Erythroblast (primary cell): Measurements from ENCODE around the gene CORO1C.

ENCODE experiments used
- DNase-seq, 2 experiments: peaks; one replicate each; lab custom pipeline; 2025; lab: John Stamatoyannopoulos, UW
- GATA1 ChIP-seq: IDR thresholded peaks from 2 replicates; pipeline ENCODE4 v1.6.1; 2011; ENCODE audit warnings: low read depth, mild to moderate bottlenecking, control low read depth, low read length, moderate library complexity
- POLR2A ChIP-seq: IDR thresholded peaks from 2 replicates; pipeline ENCODE4 v1.6.1; 2011; ENCODE audit warnings: mild to moderate bottlenecking, low read length

Gene CORO1C

DNA sequence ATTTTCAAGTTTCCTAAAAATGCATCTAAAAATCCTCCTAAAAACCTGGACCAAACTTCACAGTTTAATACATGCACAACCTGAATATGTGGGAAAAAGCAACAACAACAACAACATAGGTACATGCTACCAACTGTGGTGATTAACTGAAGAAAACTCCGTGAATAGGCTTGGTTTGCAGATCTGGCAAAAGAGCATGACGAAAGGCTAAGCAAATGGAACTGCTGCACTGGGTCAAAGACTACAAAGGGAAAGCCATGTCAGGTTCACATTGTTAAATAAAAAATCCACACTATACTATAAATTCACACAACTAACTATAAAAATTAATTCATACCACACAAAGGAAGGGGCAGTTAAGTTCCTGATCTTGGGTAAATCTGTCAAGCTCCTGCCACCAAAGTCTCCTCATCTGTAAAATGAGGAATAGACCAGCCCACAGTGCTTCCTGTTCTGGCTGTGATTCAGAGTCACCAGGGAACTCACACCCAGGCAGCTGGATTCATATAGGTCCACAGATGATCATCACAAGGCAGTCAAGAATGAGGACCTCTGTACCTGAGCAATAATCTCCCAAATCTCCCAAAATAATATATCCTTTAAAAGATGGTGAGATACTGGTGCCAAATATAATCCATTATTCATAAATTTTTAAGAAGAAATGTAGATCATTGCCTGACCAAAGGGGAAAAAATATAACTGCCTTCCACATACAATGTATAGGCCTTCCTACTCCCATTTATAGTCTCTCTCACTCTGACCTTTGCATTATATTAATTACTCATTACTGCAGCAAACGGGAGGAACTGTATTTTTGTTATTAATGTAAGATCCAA lies 7.0 kb downstream of the CORO1C start:
- DNase-seq = no peak

DNA sequence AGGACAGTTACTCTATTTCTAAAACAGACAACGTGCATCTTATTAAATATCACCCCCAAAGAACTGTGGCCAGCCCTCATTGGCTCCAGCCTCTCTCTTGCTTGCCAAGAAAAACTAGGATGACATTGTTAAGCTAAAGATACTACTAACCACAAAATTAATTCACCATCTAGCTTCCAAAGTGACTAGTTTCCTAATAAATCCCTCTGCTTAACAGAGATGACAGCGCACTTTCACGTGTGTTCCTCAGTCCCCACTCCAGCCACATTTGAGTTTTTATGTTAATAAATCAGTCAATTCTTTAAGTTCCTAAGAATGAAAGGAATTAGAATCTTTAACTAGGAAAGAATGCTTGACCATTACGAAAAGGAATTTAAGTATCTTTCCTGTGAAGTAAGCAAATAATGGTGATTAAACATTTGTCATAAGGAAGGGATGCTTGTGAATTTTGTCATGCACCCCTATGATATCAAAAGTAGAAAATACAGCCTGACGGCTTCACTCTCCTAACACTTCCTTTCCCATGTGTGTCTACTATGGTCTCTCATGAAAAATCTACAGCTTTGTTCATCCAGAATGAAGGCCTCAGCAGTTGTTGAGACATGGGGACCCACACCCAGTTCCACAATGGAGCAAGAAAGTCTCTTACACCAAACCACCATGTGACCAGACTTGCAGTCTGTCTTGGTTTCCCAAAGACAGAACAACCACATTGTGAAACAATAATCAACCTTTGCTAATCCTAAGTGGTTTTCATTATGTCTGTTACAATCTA lies 8.1 kb downstream of the CORO1C start:
- no peak for TF ChIP-seq GATA1
- TF ChIP-seq POLR2A = peak; percentile 15
- DNase-seq = no peak

More for the DNA sequence above, 7.0 kb downstream of the CORO1C start:
- TF ChIP-seq POLR2A (no peak), GATA1 (no peak)

DNA sequence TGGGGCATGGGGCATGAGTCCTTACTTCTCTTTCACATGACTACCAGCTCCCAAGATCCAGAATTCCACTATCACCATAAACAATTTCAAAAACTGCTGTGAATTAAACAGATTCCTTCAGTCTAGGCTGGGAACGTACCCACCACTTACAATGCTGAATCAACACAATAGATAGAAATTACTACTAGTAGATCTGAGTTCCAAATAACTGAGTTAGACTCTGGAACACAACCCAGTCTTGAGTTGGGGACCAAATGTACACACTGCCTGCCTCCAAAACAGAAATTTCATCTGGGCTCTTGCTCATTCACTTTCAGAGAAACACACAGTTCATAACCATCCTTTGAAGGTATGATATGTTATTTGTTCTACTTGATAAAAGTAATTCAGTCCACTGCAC lies 8.9 kb downstream of the CORO1C start:
- DNase-seq = no peak
- TF ChIP-seq GATA1 = no peak
- no peak for TF ChIP-seq POLR2A

DNA sequence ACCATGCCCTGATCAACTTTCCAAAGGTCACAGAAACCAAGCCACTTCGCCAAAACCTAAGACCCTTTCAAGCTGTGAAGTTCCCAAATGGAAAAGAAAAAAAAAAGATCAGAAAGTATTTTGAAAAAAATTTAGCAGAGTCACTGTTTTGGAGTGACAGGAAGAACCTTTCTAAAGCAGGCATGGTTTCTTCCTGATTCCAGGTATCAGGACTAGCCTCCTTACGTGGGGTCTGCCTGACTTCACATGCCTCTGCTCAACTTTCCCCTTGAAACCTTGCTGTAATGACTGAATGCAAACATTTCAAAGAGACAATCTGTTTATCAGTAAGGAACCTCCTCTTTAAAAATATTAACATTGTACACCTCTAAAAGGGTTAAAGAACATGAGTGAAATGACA lies 9.5 kb downstream of the CORO1C start:
- no peak for DNase-seq
- no peak for TF ChIP-seq GATA1
- TF ChIP-seq POLR2A = no peak

DNA sequence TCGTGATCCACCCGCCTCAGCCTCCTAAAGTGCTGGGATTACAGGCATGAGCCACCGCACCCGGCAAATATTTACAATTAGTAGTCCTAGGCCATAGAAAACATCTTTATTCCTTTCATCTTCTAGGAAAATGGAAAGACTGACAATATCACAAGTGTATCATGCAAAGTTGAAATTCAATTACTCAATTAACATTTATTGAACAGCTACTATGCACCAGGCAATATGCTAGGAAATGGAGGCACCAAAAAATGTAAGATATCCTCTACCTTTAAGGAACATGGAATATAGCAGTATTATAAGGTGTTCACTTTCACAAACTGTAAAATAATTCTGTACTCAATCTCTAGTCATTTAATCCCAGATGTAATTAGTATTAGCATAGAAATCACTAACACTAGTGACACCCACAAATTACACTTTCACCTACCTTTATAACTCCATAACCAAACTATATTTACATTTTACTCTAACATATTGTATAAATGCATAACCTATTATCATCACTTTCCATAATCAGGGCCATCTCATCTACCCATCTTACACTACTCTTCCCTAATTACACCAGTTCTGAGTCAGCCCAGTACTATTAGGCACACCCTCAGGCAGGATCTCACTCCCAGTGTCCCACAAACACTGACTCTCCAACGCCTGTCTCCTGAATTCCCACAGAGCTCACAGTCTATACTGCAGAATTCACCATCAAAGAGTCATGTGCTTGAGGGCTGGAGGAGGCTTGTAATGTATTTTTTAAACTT lies 10.4 kb downstream of the CORO1C start:
- no peak for TF ChIP-seq GATA1
- TF ChIP-seq POLR2A = no peak
- no peak for DNase-seq

DNA sequence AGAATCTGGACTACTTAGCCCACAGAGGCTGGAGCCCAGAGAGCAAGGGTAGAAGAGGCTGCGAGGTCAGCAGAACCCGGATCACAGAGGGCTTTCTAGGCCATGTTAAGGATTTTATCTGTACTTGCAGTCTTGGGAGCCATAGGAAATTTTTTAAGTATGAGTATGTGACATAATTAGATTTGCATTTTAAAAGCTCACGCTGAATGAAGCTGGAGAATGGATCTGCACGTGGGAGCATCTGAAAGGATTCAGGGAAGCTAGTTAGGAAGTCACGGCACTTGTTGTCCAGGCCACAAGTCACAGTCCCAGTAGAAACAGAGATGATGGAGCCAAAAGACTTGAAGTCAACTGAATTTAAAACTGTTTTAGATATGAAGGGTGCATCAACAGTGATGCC lies 14.1 kb downstream of the CORO1C start:
- TF ChIP-seq POLR2A (no peak), GATA1 (no peak)
- no peak for DNase-seq

DNA sequence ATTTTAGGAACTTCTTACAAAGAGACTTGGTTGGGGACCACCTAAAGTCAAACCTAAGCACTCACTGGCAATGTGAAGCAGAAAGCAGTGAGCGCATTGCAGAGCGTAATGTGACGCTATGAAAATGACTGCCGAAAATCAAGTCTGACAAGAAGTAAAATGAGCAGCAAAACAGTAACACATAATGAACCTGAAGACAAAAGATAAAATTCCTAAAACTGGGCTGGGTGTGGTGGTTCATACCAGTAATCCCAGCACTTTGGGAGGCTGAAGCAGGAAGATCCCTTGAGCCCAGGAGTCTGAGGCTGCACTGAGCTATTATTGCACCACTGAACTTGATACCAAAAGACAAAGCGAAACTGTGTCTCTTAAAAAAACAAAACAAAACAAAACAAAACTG lies 16.5 kb downstream of the CORO1C start:
- DNase-seq = no peak
- no peak for TF ChIP-seq POLR2A
- no peak for TF ChIP-seq GATA1

DNA sequence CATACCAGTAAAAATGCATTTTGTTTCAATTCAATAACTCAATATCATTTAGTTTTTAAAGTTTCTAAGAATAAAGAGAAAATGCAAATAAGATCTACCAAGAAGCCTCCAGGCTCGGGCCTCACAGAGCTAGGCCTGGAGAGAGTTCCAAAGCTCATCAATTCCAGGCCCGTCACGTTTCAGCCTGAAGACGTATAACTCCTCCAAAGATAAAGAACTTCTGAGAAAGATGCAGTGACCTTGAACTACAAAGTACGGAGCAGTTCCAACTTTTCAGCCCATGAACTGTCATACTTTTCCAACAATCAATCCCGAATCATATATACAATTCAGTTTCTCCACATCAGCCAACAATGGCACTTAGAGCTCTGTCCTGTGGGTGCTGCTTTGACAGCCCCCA lies 17.8 kb downstream of the CORO1C start:
- DNase-seq = no peak
- TF ChIP-seq GATA1 (no peak), POLR2A (no peak)

DNA sequence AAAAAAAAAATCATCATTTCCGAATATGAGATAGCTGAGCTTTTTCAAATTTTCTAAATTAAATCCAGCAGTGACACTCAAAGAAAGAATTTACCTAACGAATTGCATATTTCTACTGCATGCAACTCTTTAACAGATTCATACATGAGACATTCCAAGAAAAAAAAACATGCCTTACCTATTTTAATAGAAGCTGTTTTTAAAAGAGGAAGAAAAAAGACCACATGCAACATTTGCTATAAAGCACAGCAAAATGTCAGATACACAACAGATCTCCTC lies 18.5 kb downstream of the CORO1C start:
- no peak for DNase-seq
- TF ChIP-seq POLR2A = no peak
- no peak for TF ChIP-seq GATA1

DNA sequence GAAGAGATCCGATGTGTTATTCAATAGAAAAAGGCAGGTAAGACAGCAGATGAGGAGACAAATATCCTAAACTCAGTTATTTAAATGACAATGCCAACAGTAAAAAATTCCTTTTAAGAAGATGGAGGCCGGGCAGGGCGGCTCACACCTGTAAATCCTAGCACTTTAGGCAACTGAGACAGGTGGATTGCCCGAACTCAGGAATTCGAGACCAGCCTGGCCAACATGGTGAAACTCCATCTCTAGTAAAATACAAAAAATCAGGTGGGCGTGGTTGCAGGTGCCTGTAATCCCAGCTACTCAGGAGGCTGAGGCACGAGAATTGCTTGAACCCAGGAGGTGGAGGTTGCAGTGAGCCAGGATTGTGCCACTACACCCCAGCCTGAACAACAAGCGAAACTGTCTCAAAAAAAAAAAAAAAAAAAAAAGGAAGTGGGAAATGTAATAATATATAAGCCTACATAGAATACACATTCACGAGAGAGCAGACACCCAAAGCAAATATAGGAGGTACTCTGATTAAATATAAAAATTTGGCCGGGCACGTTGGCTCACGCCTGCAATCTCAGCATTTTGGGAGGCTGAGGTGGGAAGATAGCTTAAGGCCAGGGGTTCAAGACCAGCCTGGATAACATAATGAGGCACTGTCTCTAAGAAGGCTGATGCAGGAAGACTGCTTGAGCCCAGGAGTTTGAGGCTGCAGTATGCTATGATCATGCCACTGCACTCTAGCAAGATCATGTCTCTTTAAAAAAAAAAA lies 19.0 kb downstream of the CORO1C start:
- DNase-seq = no peak

DNA sequence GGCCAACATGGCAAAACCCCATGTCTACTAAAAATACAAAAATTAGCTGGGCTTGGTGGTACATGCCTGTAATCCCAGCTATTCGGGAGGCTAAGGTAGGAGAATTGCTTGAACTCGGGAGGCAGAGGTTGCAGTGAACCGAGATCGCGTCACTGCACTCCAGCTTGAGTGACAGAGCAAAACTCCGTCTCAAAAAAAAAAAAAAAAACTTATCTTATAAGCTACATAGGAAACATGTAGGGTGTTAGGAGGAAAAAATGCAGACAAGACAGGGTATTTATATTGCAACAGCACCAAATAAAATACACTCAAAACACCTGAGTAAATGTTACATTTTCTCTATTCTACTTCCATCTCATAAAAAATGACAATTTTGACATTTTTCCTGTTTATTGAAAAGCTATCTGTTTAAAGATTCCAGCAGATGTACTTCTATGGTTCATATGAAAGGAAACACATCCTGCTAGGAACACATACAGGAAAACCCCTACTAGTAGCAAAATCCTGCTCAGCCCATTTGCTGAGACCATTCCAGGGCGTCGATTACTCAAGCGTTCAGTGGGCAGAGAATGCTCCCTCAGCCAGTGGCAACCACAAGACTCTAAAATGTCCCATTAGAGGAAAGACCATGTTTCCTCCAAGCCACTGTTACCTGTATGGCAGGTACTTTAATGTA lies 19.7 kb downstream of the CORO1C start:
- TF ChIP-seq POLR2A = no peak
- no peak for TF ChIP-seq GATA1
- peak; percentile 34 to 48 for DNase-seq

More for the DNA sequence above, 19.0 kb downstream of the CORO1C start:
- TF ChIP-seq POLR2A = no peak
- no peak for TF ChIP-seq GATA1

DNA sequence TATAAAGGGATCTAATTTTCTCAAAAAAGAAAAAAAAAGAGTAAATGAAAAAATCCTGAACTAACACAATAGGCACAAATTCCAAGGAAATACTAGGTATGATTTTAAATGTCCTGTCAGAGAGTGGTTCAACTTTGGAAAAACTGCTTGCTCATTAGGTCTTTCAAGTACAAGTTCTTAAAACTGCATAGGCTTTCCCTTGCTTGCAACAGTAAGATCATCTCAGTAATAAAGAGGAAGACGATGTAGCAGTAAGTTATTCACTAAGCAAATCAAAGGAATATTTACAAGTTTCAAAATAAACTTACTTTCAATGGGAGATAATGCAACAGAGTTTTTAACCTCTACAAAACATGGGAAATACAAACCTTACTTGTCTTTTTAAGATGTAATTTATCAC lies 21.6 kb downstream of the CORO1C start:
- TF ChIP-seq GATA1 (no peak), POLR2A (no peak)
- no peak for DNase-seq

DNA sequence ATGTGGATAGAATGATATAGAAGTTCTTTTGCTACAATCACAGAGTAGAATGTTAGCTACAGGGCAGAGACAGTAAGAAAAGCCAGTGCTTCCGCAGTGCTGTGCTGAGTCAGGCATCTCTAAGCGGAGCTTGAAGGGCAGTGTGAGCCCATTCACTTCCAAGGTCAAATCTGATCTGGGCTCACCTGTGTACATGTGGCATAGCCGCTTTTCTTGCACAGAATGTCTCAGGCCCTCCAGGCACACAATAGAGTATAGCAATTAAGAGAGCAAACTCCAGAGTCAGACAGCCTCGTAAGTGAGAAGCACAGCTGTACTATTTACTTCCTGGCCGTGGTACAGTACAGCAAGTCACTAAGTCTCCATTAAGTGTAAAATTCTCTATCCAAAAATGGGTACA lies 26.8 kb downstream of the CORO1C start:
- TF ChIP-seq GATA1 = no peak
- TF ChIP-seq POLR2A = no peak
- no peak for DNase-seq
